CD4-positive, alpha-beta T cell treated with Interleukin-10 for 1 hour (primary cell): Measurements from ENCODE around the gene SCTR.

Experiments
- DNase-seq: peaks from one replicate; pipeline ENCODE4 v3.0.0-alpha.2; 2020

Gene SCTR

GRCh38 chr2:119472749-119473148, 51.5 kb downstream of the SCTR start:
- DNase-seq = no peak

DNA sequence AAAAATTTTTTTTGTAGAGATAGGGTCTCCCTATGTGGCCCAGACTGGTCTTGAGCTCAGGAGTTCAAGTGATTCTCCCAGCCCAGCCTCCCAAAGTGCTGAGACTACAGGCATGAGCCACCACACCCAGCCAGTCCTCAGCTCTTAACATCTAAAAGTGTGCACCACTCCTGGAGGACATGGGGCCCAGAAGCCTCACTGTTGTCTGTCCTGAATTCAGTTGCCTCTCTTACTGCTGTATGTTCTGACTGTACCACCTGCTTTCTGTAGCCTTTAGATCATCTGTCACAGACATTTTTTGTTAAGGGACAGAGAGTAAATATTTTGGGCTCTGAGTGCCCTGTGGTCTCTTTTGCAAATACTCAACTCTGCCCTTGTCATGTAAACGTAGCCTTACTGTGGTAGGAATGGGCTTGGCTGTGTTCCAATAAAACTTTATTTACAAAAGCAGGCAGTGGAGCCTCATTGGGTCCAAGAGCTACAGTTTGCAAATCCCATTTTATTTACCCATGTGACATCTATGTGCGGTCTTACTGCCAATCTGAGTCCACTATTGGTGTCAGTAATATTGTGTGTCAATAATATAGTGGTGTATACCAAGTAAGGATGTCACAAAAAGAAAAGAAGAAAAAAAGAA, 54.5 kb downstream of the SCTR start:
- DNase-seq = no peak

GRCh38 chr2:119469131-119469530, 55.2 kb downstream of the SCTR start:
- no peak for DNase-seq

- no peak for DNase-seq
Measured at GRCh38 chr2:119468154-119468955, 55.9 kb downstream of the SCTR start.

GRCh38 chr2:119466373-119466772, 57.9 kb downstream of the SCTR start:
- no peak for DNase-seq

- DNase-seq = no peak
Measured at GRCh38 chr2:119465687-119466086, 58.6 kb downstream of the SCTR start.

GRCh38 chr2:119464981-119465380, 59.3 kb downstream of the SCTR start:
- DNase-seq = no peak

DNA sequence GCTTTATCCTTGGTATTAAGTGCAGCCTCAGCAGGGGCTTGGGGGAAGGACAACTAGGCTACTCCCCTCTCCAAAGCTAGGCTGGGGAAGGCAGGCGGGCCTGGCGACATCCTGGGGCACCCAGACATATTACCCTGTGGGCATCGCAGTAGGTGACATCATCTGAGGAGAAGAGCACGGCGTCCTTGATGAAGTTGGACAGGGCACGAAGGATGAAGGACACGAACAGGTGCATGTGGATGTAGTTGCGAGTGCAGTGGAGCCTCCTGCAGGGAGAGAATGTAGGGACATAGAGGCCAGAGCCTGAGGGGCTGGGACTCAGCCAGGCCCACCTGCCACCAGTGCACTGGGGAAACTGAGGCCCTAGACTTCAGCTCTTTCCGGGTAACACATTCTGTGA, 60.3 kb downstream of the SCTR start:
- DNase-seq = no peak

GRCh38 chr2:119463136-119463535, 61.1 kb downstream of the SCTR start:
- no peak for DNase-seq

DNA sequence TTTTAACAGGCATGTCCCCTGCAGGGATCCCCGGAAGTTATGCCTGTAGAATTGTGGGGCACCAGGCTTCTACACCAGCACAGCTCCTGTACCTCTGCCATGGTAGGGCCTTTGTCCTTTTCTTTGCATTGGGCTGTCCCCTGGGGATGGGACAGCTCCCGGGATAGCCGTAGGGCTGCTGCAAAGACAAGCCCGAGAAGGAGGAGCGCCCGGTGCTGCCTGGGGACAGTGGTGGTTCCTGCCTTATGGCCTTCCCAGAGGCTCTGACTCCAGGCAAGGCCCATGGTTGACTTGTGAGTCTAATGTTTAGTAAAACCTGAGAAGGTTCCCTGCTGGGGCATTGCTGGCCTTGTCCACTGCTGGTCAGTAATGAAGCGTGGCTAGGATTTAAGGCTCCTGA, 61.7 kb downstream of the SCTR start:
- no peak for DNase-seq

DNA sequence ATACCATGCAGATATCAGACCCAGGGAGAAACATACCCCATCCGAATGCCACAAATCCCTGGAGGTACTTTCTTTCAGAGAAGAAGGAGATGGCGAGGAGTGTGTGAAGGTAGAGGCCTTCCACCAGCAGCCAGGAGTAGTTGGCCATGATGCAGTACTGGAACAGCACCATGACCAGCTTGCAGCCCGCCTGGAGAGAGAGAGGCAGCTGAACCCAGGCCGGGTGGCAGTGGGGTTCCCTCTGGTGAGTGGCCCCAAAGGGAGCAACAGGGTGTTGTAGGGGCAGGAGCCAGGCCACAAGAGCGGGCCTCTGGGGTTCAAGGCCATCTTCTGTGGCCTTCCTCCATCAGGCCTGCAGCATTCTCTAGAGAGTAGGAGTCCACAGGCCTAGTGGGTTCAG, 62.5 kb downstream of the SCTR start:
- DNase-seq = no peak

DNA sequence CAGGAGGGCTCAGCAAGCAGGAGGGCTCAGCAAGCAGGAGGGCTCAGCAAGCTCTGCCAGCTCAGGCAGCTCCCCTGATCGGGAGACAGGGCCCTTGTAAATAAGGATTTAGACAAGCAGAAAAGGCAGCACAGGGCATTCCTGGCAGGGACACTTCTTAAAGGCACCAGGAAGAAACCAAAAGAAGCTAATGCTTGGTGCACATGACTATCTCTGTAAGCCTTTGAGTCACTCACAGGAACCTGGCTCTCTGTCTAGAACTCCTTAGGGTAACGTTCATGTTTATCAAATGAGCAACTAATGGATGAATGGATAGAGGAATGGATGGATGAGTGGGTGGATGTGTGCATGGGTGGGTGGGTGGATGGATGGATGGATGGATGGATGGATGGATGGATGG, 64.2 kb downstream of the SCTR start:
- DNase-seq = no peak

- no peak for DNase-seq
Measured at GRCh38 chr2:119455066-119455718, 69.1 kb downstream of the SCTR start.

GRCh38 chr2:119453972-119454593, 70.2 kb downstream of the SCTR start:
- no peak for DNase-seq

DNA sequence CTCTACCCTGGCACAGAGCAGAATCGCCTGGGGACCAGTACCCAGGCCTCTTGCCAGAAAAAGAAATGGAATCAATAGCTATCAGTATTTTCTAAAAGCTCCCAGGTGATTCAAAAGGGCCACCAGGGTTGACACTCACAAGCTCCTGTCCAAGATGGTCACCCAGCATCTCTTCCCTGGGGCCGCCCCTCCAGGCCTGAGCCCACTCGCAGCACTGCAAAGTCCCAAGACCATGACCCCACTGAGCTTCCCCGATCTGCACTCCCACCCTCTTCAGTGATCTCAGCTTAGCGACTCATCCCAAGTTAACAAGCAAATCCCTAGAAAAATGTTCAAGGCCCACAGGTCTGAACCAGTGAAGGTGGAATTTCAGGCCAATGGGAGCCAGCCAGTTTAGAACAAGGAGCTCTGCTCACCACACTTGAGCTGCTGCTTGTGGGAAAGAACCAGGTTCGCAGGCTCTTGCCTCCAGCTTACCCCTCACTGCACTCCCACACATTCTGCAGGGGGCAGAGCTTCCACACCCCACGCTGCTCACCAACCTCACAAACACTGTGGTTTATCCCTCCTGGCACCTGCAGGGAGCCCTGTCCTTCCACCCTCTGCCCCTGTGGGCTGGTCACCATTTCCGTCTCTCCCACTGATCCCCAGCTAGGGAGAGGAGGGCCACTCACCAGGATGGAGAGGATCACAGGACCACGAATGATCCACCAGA, 72.8 kb downstream of the SCTR start:
- no peak for DNase-seq

DNA sequence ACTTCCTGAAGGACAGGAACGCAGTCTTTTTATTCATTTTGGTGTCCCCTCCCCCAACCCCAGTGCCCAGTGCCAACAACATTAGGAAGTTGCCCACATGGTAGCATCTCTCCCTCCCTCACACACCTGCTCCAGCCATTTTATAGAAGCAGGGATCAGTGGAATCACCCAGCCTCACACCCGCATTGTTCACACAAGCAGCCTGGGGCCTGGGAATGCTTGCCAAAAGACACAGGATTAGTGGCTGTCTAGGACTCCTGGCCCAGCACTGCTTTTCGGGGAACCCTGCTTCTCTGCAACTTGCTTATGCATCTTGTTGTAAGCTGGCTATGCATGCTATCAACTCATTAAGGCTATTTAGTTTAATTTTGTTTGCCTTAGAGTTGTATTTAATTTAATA, 74.8 kb downstream of the SCTR start:
- DNase-seq = no peak

DNA sequence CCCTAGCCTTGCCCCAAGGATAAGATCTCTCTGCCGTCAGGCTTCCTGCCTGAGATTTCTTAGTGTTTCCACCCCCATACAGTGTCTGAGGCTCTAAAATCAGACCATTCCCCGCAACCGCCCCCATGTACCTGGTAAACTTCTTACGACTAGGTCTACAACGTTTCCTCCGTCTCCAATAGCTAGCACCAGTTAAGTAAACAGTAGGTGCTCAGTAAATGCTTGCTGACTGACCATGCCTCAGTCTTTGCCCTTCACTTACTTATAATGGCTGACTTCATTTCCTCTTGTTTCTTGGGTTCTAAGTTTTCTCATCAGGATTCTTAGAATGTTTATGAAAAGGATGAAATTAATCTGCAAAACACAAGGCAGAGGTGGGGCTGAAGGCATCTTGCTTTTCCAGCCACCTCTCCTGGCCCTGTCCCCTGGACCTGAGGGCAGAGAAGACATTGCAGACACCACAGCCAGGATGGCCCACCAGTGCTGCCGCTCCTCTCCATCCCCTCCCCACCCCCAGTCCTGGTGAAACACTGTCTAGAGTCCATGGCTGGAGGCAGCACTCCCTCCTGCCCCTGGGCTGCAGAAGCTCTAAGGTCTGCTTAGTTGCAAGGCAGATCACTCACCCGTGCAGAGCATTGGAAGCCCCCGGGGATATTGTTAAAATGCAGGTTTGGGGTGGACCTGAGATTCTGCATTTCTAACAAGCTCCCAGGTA, 75.7 kb downstream of the SCTR start:
- no peak for DNase-seq

DNA sequence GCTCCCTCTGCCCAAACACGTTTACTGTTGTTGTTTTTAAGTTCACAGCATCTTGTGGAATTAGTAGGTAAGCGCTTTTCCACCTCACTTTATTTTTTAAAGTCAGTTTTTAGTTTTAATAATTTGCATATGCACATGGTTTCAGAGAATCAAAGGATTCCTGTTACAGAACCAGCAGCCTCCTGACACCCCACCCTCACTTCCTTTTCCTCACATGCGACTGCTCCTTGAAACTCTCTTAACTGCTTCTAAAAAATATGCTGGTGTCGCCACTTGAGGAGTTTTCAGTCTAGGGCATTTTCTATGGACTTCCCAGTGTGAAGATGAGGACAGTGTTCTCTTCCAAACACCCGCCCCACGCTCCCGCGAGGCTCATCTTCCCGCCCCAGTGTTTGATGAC, 78.2 kb downstream of the SCTR start:
- no peak for DNase-seq

DNA sequence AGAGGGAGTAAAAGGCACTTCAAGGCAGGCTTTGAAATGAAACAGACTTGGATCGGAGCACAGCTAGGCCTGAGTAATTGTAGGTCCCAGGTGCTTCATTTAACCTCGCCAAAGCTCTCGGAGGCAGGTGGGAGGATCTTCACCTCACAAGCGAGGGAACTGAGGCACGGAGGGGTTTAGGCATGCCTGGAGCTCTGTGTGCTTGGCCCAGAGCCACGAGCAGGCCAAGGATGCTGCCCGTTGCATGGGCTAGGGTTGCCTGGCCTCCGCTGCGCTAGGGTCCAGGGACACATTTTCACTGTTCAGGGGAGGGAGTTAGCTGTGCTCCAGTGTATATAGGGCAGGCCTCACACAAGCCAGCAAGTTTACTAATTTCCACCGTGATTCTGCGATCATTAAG, 81.4 kb downstream of the SCTR start:
- no peak for DNase-seq

DNA sequence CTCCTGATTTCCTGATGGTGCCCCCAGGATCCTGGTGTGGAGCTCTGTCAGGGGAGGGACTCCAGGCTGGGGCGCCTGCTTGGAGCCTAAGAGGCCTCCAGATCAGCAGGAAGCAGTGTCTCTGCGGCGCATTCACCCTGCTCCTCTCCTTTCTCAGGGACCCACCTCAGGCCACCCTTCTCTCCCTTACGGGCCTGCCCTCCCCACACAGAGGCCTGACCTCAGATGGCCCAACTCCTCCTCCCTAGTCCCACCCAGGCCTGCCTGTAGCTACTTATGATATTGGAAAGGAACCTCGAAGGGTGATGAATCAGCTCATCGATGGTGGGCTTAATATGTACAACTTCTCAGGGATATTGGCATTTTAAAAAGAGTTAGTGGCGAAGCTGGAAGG, 82.1 kb downstream of the SCTR start:
- DNase-seq = no peak

DNA sequence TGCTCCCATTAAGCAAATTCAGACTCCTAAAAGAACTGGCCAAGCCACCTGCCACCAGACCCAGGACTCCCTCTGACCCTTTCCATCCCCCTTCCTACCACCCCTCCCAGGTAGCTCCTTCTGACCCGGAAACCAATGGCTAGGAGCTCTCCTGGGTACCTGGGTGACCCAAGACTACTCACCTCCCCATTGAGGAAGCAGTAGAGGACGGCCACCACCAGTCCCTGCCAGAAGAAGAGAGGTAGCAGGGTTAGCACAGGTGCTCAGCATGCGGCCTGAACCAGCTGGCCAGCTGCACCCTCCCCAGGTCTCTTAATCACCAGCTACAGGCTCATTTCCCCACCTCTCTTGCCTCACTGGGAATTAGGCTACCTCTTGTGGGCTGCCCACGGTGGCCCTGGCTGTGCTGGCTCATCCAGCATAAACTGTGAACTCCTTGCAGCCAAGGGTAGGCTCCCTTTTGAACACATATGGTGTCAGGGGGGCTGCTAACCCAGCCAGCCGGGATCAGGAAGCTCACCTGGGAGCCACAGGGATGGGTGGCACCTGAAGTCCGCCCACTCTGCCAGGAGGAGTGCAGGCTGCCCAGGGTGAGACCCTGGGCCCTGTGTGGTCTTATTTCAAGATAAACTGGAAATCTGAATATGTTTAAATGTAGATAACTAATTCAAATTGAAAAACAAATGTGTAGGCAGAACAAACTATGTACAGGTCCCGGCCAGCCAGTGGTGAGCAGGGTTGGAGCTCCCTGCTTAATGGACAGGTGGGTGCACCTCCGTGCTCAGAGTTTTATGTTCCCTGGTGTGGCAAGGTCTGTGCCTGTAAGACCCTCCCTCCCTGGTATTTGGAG, 82.7 kb downstream of the SCTR start:
- DNase-seq = no peak
